Fibroblast of pulmonary artery (primary cell): ENCODE results near the gene DNMT1.

Experiments
- DNase-seq: peaks from one replicate; pipeline ENCODE4 v3.0.0-alpha.2; 2010; ENCODE audit warnings: low read depth
- H3K4me3 ChIP-seq: replicated peaks from 2 replicates; pipeline ENCODE4 v1.5.1; 2011; ENCODE audit warnings: low read depth, mild to moderate bottlenecking, control low read depth, low read length, moderate library complexity
- TF ChIP-seq, protein P1 (sequence below): IDR thresholded peaks from 2 replicates; pipeline ENCODE4 v1.5.1; 2011; ENCODE audit warnings: mild to moderate bottlenecking, control low read depth, low read length, inconsistent platforms; ENCODE audit errors: missing control alignments

Gene DNMT1

DNA sequence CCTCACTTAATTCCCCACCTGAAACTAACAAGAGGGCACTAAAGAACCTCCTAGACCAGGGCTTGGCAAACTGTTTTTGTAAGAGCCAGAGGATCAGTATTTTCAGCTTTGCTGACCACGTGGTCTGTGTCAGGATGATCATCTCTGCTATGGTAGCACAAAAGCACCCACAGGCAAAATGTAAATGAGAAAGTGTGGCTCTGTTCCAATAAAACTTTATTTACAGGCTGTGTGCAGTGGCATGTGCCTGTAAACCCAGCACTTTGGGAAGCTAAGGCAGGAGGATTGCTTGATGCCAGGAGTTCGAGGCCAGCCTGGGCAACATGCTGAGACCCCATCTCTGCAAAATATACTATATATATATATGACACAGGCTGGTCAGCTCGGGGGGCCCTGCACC, 31.2 kb downstream of the DNMT1 start:
- TF ChIP-seq, protein P1, sequence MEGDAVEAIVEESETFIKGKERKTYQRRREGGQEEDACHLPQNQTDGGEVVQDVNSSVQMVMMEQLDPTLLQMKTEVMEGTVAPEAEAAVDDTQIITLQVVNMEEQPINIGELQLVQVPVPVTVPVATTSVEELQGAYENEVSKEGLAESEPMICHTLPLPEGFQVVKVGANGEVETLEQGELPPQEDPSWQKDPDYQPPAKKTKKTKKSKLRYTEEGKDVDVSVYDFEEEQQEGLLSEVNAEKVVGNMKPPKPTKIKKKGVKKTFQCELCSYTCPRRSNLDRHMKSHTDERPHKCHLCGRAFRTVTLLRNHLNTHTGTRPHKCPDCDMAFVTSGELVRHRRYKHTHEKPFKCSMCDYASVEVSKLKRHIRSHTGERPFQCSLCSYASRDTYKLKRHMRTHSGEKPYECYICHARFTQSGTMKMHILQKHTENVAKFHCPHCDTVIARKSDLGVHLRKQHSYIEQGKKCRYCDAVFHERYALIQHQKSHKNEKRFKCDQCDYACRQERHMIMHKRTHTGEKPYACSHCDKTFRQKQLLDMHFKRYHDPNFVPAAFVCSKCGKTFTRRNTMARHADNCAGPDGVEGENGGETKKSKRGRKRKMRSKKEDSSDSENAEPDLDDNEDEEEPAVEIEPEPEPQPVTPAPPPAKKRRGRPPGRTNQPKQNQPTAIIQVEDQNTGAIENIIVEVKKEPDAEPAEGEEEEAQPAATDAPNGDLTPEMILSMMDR, result no peak
- DNase-seq, result no peak
- no peak overlapping the region for H3K4me3 ChIP-seq

DNA sequence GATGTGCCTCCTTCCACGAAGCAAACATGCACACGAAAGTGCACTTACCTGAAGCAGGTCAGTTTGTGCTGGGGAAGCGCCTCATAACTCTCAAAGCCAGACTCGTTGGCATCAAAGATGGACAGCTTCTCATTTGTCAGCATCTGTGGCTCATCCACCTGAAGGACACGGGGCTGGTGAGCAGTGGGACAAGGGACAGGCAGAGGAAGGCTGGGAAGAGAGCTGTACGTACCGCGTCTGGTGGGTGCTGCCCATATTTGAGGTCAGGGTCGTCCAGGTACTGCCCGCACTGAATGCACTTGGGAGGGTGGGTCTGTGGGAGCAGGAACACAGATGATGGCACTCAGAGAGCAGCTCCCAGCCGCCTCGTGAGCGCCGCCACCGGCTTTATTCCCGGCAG, 35.1 kb downstream of the DNMT1 start:
- TF ChIP-seq, protein P1, result no peak
- H3K4me3 ChIP-seq, result no peak overlapping the region
- no peak for DNase-seq

DNA sequence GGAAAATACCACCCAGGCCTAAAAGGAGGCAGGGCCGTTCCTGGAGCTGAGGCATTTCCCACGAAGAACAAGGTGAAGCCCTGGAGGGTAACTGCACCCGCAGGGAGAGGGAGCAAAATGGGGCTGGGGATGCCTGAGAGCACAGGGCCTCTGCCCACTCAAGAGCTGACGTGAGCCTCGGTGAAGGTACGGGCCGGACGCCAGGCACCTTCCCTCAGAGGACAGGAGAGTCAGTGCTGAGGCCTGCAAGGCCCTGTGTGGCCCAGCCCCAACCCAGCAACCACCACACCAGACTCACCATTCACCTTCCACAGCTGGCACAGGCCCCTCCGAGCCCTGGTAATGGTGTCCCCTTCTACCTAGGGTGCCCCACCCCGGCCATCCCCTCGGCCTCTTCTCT, 36.3 kb downstream of the DNMT1 start:
- DNase-seq, result no peak
- H3K4me3 ChIP-seq, result no peak overlapping the region
- TF ChIP-seq, protein P1, result no peak

DNA sequence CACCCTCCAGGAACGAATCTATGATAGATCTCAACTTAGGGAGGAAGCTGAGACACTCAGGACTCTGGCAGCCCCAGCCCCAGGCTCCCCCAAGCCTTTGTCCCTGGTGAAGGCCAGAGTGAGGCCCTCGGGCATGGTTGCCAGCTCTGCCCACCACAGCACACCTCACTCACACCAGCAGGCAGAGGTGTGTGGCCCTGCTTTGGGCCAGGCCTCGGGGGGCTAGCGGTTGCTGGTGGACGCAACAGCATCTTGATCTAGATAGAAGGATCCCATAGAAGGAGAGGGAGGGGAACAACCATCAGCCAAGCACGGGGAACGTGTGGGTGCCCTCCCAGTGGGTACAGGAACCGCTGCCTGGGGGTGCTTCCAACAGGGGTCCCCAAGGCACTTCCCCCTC, 36.7 kb downstream of the DNMT1 start:
- DNase-seq, result no peak
- TF ChIP-seq, protein P1, result no peak
- no peak overlapping the region for H3K4me3 ChIP-seq

DNA sequence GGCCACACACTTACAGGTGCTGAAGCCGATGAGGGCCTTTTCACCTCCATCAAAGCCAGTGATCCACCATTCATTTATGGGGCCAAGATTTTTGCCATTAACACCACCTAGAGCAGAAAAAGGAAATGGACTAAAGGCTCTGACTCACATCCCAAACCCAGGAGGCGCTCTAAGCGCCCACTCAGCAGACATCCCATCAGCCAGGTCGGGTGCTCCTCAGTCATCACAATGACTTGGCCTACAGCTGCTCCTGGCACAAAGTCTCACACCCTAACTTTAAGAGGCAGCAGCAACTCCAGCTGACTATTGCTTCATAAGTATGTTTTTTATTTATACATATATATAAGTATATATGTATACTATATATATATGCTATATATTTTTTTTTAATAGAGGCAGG, 38.9 kb downstream of the DNMT1 start:
- TF ChIP-seq, protein P1, result no peak
- no peak overlapping the region for H3K4me3 ChIP-seq
- DNase-seq, result peak; percentile 8

DNA sequence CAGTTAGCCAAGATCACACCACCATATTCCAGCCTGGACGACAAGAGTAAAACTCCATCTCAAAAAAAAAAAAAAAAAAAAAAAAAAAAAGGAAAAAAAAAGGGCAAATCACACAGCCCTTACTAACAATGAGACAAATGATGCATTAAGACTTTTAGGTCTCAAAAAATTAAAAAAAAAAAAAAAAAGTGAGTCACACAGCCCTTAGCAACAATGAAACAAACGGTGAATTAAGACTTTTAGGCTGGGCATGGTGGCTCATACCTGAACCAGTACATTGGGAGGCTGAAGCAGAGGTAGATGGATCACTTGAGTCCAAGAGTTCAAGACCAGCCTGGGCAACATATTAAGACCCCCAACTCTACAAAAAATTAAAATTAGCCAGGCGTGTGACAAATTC, 42.7 kb downstream of the DNMT1 start:
- TF ChIP-seq, protein P1, result no peak
- no peak for DNase-seq
- no peak overlapping the region for H3K4me3 ChIP-seq

DNA sequence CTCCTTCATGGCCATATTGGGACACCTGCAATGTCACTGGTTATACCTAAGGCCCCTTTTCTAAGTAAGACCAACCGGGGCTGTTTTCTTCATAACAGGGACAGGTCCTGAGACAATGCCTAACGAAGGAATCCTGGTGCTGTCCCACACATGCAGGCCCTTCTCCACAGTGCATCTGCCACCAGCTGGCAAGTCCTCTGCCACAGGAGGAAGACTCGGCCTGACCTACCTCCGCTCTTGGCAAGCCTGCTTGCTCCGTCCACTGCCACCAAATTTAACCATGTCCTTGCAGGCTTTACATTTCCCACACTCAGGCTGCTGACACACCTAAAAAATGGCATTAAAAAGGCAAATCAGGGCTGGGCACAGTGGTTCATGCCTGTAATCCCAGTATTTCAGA, 43.2 kb downstream of the DNMT1 start:
- no peak overlapping the region for H3K4me3 ChIP-seq
- TF ChIP-seq, protein P1, result no peak
- DNase-seq, result no peak
